Fibroblast of peridontal ligament (primary cell): Measurements from ENCODE around the gene RWDD4.
A peak's percentile ranks its signal among the peaks of the same experiment; 100 is the strongest.

Experiments used
- DNase-seq: peaks from one replicate; pipeline ENCODE4 v3.0.0-alpha.2; 2010; ENCODE audit errors: extremely low read depth

Gene RWDD4

DNA sequence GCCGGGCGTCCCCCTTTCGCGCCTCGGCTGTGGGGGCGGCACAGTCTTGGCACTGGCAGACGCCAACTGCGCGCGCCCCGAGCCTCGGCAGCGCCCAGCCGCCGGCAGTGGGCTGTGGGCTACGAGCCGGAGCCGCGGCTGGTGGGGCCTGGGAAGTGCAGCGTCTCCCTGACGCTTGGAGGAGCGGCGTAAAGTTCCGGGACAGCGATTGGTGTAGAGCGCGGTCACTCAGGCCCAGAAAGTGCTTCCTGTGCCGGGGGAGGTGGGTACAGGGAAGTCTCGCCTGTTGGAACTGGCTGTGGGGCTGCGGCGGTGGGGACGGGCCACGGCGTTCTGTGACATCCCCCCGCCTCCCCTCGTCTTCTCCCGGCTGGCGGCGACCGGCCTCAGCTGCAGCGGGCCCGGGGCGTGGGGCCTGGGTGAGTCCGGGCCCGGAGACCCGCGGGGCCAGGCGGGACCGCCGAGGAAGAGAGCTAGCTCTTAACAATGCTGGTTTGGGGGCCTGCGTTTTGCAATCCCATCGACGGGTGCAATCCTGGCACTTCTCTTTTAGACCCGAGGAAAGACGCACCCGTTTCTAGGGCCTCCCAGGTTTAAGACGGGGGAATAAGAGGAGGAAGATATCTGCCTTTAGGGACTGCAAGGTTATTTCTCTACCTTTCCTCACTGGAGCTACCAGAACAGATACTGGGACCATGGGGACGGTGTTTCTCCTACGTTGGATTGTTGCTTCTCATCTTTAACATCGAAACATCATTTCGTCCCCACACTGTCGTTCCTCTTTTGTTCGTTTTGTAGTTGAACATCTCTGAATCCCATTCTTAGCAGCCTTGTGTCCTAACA lies at the start of gene RWDD4, which contains the start of gene TRAPPC11:
RWDD4 (minus strand) TSS at position 157 of the 843 bp plus-strand sequence. CDS start 233 bp downstream, outside the sequence.
TRAPPC11 (plus strand) TSS at position 265 of the 843 bp plus-strand sequence. CDS start 4,575 bp downstream, outside the sequence.
- peak; percentile 99 for DNase-seq

DNA sequence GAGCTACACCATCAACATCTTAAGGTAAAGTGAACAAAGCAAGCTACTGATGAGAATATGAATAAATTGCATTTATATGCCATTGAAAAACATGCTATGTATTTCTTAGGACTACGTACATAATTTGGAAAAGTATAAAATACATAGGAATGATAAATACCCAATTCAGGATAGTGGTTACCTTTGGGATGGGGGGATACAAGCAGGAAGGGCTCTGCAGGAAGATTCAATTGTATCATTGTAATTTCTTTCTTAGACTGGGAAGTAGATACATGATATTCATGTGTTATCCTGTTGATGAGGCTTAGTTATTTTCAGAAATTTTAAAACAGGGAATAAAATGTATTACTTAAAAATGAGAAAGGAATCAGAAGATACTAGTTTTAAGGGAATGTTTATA lies 43.5 kb upstream of the RWDD4 start:
- DNase-seq: no peak

- no peak for DNase-seq
These were observed 41.4 kb upstream of the RWDD4 start for GRCh38 chr4:183700407-183700806.

GRCh38 chr4:183698909-183699308 lies 39.9 kb upstream of the RWDD4 start:
- no peak for DNase-seq

DNA sequence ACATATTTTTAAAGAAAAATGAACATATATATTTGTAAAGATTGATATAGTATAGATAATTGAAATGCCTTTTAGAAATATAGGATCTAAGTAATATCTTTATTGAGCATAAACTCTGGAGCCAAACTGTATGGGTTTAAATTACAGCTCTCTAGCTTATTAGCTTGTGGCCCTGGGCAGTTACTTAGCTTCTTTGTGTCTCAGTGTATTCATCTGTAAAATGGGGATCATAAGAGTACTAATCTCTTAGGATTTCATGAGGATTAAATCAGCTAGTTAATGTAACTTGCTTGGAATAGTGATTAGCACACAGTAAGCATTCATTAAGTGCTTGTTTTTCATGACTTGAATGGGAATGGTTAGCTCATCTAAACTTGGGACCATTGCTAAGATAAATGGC lies 32.9 kb upstream of the RWDD4 start:
- DNase-seq: no peak

DNA sequence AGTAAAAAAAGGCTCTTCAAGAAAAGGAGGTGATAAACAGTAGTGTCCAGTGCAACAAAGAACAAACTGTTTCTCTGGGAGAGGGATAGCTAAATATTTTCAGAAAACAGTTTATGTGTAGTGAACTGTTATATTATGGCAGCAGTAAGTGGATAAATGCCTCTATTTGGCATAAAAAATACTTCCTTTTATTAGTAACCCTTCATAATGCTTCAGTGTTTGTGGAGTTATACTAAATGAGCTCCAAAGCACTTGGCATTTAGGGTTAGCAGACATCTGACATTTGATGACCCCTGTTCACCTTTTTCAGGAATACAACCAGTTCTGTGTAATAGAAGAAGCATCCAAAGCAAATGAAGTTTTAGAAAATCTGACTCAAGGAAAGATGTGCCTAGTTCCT lies 32.0 kb upstream of the RWDD4 start:
- DNase-seq: no peak

DNA sequence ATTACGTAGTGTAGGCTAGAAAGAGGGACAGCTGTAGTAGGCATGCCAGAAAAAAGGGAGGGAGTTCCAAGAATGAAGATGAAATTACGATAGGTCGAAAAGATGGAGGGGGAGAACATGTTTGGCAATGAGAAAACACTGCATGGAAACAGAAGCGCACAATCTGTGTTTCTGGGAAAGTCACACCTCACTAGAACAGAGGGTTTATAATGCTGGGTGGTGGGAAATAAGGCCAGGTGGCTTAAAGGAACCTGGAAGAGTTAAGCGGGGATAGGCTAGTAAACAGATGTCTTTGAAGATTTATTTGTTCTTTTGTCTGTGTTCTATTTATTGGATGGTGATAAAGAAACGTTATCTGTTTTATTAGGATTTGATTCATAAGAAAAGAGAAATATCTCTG lies 29.2 kb upstream of the RWDD4 start:
- DNase-seq: no peak

DNA sequence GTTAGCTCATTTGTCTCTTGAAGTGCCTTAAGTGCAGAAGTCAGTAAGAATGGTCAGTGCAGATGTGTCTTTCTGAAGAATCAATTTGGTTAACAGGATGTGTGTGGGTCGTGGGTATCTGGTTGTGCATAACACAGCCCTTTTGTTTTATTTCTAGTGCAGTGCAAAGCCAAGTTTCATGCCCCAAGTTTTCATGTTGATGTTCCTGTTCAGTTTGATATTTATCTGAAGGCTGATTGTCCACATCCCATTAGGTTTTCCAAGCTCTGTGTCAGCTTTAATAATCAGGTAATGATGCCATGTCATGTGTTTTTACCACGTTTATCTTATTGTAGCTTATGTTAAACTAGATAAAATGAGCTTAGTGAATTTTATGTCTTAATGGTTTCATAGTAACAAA lies 27.5 kb upstream of the RWDD4 start:
- no peak for DNase-seq

- DNase-seq: no peak
These were observed 22.1 kb upstream of the RWDD4 start for GRCh38 chr4:183681119-183681518.

- DNase-seq: peak; percentile 92
These were observed 16.6 kb upstream of the RWDD4 start for GRCh38 chr4:183675625-183676024.

- DNase-seq: no peak
These were observed 15.2 kb upstream of the RWDD4 start for GRCh38 chr4:183674153-183674552.

DNA sequence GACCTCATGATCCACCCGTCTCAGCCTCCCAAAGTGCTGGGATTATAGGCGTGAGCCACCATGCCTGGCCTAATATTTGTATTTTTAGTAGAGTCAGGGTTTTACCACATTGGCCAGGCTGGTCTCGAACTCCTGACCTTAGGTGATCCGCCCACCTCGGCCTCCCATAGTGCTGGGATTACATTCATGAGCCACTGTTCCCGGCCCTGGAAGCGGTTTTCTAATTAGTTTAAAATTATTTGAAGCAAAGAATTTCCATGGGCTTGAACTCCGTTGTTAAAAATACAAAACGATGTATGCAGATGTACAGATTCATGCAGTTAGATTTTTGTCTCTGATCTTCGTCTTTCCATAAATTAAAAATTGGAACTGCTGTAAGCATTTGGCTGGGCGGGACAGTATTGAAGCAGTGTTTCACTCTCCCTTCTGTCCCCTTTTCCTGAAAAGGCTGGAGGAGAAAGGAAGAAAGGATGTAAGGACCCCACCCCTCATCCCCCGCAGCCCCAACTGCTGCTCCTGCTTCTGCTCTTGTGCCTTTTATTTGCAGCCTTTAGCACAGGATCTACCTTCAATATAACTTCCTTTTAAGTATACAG lies 12.1 kb upstream of the RWDD4 start:
- no peak for DNase-seq

GRCh38 chr4:183670251-183670650 lies 11.3 kb upstream of the RWDD4 start:
- DNase-seq: no peak

- no peak for DNase-seq
These were observed 7.1 kb upstream of the RWDD4 start for GRCh38 chr4:183666088-183666487.

- DNase-seq: no peak
These were observed 872 bp upstream of the RWDD4 start for GRCh38 chr4:183659872-183660242.

DNA sequence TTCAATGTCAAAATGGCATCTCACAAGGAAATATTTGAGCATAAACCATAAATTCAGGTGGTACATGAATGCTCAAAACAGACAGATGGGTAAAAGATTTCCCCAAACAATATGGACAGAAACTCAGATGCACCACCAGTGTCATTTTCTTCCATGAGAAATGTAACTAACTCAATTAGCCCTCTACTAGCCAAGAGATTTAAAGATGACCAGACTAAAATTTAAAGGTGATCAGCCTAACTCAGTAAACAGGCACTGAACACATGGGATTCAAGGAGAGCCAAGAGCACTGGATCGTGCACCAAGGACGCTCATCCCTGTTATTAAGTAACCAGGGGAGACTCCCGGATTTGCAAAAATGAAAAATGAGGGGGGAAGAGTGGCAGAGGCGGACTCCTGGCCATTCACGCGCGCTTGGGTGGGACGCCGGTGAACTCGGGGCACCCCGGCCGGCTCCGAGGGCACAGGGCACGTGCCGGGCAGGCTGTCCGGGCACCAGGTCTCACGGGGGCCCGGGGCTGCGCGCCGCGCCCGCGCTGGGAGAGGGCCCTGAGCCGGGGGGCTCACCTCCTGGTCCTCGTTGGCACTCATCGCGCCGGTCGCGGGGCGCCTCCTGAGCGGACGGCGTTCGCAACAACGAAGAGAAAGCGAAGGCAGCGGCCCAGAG lies 490 bp downstream of the RWDD4 start:
- no peak for DNase-seq

DNA sequence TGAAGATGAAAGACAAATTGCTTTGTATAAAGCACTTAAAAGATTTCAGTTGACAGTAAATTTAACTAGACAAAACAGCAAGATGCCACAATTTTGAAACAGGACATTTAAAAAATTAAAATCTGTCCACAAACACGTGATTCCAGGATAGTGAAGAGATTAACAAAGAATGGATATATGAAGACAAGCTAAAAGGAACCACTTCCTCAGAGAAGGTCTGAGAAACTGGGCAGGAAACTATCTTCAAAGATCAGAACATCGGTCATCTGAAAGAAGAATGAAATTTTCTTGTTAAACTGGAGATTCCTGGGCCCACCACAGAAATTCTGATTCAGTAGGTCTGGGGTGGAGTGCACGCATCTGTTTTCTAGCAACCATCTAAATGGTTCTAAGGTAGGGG lies 1.4 kb downstream of the RWDD4 start:
- DNase-seq: no peak

- no peak for DNase-seq
These were observed 13.7 kb downstream of the RWDD4 start for GRCh38 chr4:183645326-183645725.

DNA sequence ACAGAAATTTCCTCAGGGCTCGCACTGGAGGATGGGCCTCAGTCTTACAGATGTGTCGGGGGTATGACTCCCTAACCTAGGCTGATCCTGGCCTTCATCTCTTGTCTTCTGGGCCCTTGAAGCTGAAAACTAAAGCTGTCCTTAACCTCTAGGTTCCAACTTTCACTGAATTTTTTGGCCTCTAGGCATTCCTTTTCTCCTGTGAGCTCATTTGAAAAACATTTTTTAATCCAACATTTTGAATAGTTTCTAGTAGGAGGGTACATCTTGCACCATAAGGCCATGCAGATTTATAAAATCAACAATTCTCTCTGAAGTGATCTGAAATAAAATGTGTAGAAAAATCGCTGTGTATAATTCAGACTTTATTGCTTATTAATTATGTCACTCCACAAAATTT lies 19.7 kb downstream of the RWDD4 start:
- DNase-seq: peak; percentile 70

DNA sequence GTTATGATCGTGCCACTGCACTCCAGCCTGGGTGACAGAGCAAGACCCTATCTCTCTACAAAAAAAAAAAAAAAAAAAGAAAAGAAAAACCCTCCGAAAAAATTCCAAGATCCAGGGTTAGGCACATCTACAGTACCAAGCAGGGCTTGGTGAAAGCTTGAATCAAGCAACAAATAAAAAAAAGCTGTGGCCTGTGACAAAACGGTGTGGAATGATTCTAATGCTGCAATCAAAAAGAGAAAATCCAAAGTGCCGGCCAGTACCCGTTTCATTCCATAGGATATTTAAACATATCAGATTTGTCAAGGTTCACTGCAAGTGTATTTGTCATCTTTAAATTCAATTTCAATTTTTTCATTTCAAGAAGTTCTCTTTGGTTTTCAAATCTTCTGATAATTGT lies 20.5 kb downstream of the RWDD4 start:
- peak; percentile 90 for DNase-seq

DNA sequence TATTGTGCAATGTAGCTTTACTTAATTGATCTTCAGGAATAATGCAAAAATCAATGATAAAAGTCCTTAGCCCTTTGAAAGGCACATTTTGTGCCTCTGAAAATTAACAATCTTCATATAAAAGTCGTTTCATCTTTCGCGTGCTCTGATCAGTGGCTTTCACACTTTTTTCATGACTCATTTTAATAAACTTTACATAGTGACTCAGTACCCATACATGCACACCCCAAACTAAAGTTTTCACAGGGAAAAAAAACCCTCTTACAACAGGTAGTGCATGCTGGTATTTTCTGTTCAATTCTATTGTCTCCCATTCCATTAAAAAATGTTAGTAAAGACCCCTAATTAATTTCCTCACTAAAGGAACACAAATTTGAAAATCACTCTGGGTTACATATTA lies 21.5 kb downstream of the RWDD4 start:
- peak; percentile 22 for DNase-seq

GRCh38 chr4:183636923-183637322 lies 22.1 kb downstream of the RWDD4 start:
- DNase-seq: peak; percentile 71

- no peak for DNase-seq
These were observed 22.5 kb downstream of the RWDD4 start for GRCh38 chr4:183636503-183636902.
